DMS79 treated with DMSO at 0.1 percent for 48 hours (cell line): Measurements from ENCODE around the gene USP6.
A peak's percentile ranks its signal among the peaks of the same experiment; 100 is the strongest.
"Not testable (repeated sequence)": the region's sequence is repeated elsewhere in the genome, so short reads cannot be mapped to it uniquely, and the experiment has no call there.

Experiments used
- DNase-seq: peaks from one replicate; lab custom pipeline; 2025; lab: John Stamatoyannopoulos, UW

USP6 gene

DNA sequence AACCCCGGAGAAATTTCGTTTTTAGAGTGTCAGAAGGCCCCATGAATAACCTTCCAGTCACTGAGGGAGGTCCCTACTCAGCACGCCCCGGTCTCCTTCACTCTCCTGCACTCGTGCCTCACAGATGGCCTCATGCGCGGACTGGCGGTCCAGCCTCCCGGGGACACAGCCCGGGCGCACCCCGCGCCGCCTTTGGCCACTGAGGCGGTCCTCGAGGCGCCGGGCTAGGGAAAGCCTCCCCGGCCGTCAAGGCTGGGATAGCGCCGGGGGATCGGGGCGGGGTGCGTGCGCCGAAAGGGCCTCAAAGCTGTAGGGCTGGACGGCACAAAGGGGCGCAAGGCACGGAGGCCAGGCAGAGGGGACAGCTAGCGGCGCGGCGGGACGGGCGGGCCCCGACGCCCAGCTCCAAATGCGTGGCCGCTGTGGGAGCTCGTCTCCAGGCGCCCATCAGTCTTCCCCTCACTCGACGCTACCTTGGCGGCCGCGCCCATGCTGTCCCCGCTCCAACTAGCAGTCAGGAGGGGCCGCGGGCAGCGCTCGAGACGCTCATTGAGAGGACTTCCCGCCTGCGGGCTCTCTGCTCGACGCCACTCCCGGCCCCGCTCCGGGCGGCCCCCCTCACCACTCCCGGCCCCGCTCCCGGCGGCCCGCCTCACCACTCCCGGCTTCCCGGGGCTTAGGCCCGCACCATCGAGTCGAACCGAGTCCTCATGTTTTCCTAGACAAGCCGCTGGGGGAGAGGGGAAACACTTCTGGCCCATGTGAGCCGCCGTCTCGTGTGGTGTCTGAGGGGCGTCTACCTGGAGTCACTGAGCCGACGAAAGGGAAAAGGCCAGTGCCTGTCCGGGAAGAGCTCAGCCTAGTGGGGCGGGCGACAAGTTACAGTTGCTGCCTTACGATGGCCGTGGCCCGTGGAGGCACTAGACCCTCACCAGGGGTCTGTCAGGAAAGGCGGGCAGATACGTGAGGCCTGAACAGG, at the start of gene USP6:
TSS of gene USP6 (plus strand) at position 360 of the 979 bp plus-strand sequence. CDS start 14,336 bp downstream, outside the sequence.
- no peak for DNase-seq

DNA sequence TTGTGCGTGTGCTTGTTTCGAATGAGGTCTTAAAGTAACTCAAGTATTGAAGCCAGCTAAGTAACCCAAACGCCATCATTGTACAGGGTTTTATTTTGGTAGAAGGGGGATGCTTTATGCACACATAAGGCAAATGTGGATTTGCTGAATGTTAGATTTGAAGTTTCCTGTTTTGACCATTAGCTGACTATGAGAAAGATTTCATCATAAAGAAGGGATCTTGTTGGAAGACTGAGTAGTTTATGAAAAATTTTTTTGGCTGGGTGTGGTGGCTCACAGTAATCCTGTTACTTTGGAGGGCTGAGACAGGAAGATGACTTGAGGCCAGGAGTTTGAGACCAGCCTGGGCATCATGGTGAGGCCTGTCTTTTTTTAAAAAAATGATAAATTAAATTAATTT, 47.6 kb upstream of the USP6 start:
- no peak for DNase-seq

DNA sequence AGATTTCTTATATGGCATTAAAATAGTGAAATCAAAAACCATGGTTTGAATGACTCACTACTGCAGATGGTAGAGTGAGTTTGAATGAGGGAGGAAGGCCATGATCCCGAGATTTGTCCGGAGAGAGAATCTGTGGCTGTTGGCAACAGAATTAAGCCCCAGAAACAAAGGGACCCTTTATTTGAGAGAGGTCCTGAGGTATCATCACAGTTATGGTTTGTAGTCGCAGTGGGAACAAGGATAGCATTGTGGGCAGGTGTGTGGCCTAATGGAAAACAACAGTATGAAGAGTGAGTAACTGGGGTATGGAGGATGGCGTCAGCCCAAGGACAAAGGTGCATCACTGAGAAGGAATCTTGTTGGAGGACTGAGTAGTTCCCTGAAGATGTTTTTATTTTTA, 46.1 kb upstream of the USP6 start:
- DNase-seq: no peak

DNA sequence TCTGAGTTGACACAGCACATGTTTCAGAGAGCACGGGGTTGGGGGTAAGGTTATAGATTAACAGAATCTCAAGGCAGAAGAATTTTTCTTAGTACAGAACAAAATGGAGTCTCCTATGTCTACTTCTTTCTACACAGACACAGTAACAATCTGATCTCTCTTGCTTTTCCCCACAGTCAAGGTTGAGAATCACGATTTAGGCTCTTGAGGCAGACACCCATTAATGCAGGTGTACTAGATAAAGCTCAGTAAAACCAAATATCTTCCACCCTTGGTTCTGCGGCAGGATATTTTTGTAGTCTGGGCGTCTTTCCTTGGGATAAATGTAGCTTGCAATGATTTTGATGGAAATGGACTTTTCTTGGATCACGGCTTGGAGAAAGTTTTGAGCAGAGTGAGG, 40.4 kb upstream of the USP6 start:
- DNase-seq: not testable (repeated sequence)

DNA sequence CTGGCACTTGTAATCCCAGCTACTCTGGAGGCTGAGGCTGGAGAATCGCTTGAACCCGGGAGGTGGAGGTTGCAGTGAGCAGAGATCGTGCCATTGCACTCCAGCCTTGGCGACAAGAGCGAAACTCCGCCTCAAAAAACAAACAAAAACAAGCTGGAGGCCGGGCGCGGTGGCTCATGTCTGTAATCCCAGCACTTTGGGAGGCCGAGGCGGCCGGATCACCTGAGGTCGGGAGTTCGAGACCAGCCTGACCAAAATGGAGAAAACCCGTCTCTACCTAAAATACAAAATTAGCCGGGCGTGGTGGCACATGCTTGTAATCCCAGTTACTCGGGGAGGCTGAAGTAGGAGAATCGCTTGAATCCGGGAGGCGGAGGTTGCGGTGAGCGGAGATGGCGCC, 38.6 kb upstream of the USP6 start:
- not testable (repeated sequence) for DNase-seq

DNA sequence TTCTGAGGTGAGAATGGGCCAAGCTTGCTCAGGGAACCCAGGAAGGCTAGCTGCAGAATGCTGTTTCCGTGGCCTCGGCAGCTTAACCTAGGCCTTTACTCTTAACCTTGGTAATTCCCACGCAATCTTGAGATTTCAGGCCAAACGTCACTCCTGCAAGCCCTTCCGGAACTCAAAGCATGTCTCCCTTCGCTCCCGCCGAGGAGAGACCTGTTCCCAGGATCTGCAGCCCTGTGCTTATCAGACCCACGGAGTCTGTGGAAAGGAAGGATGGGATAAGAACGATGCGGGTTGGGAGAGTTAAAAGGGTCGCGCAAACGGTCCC, 38.1 kb upstream of the USP6 start:
- DNase-seq: no peak

DNA sequence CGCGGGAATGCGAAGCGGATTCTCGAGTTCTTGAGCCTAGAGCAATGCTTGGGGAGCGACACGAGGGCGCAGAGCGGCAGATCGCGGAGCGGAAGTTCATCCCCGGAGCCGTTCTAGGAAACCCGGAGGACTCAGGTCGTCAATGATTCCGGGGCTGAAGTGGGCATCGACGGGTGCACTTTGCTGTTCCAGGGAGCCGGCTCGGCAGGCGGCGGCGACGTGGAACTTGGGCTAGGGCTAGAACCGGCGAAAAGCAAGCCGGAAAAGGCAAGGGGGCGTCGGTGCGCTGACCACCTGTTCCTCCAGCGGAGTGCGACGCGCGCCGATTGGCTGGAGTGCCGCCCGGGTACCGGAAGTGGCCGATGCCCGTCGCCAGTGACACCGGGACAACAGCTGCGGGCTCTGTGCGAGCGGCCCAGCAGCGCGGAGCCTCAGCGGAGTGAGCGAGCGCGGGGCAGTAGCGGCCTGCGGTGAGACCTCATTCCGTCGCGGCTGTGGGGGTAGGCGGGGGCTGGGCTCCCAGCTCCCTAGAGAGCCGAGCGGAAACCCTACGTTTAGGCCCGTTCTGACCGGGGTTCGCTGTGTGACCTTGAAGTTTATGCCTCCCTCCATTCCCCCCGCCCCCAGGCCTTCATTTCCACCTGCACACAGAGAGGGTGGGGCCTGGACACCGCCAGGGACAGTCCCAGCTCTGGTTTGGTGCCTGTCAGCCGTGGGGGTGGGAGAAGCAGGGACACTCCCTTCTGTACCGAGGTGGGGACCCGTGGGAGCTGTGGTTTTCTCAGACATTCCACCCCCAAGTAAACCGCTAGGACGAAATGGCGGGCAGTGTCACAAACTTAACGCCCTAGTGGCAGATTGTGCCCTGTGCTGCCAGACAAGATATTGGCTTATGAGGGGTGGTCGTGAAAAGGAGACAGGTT, 37.5 kb upstream of the USP6 start, which contains the start of gene ZFP3:
TSS of gene ZFP3 (plus strand) at position 362 of the 923 bp plus-strand sequence. CDS start 13,038 bp downstream, outside the sequence.
- peak; percentile 96 for DNase-seq

DNA sequence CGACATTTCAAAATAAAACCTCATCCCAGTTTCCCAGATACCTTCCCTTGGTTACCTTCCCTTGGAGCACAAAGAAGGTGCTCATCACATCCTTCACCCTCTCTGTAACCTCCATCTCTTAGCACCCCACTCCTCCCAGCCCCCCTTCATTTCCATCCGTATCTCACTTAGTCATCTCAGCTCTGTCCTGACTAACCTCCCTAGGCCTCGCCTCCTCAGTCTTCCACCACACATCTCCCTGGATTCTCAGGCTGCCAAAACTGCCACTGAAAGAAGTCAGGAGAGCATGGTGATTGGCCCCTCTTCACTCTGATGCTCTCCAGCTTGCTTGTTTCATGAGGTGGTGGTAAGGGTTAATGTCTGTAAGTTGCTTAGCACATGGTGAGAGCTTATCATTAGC, 35.2 kb upstream of the USP6 start:
- no peak for DNase-seq

DNA sequence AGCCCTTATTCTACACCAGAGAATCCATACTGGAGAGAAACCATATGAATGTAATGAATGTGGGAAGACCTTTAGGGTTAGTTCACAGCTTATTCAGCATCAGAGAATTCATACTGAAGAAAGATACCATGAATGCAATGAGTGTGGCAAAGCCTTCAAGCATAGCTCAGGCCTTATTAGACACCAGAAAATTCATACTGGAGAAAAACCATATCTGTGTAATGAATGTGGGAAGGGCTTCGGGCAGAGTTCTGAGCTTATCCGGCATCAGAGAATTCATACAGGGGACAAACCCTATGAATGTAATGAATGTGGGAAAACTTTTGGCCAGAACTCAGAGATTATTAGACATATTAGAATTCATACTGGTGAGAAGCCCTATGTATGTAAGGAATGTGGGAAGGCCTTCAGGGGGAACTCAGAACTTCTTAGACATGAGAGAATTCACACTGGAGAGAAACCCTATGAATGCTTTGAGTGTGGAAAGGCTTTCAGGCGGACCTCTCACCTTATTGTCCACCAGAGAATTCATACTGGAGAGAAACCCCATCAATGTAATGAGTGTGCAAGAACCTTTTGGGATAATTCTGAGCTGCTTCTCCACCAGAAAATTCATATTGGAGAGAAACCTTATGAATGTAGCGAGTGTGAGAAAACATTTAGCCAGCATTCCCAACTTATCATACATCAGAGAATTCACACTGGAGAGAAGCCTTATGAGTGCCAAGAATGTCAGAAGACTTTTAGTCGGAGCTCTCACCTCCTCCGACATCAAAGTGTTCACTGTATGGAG, 23.4 kb upstream of the USP6 start:
- no peak for DNase-seq

DNA sequence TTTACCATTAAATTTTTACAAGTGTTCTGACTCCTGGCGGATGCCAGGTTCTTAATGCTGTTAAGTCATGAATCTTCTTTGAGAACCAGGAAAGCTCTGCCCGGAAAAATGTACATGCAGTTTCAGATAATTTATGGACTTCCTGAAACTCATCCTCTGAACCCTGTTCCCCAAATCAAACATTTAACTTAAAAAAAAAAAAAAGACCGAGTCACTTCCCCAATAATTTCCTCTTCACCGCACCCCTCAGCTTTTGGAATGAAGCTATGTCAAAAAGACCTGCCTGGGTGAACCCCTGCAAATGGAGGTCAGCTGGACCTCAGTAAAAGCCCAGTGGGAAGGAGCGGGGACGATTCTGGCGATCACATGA, 19.1 kb upstream of the USP6 start:
- no peak for DNase-seq

DNA sequence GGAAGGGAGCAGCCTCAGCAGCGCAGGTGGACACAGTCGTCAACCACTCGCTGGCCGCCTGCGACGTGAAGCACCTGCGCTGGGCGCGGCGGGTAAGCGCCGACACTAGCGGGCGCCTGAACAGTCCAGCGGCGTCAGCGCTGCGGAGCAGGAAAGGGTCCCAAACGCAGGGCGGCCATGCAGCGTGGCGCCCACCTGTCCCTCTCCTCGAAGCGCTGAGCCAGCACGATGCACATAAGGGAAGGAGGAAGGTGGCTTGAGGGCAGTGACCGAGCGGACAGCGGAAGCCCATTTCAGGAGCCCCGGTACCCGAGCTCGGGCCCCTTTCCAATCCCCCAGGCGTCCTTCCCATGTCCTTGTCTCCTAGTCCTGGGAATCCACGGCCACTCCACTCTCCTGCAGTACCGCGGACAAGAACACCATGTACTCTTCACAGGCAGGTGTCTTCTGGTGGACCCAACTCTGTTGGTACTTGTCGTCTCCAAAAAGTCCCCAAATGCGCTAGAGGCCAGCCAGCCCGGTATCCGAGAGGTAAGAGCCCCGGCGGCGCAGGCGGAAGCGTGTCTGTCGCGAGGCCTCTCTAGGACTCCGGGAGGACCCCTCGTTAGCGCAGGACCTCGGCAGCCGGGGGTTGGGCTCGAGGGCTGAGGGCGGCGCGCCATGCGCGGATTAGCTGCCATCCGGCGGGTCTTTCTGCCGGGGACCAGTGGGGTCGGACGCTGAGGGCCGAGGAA, 18.6 kb upstream of the USP6 start:
- peak; percentile 82 for DNase-seq

DNA sequence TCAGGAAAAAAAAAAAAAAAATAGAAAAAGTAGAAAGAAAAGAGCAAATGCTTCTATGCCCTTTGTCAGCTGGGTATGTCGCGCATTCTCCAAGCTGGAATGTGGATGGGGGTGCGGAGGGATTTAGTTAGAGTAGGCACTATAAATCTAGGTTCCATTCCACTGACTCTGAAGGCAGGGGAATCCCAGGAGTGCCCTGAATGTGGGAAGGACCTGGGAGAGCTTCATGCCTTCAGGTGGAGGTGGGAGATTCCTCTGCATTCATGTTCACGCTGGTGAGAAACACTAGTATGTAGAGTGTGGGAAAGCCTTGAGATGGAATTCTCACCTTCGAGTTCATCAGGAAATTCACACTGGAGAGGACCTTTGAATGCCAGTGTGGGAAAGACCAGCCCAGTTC, 16.6 kb upstream of the USP6 start:
- no peak for DNase-seq

DNA sequence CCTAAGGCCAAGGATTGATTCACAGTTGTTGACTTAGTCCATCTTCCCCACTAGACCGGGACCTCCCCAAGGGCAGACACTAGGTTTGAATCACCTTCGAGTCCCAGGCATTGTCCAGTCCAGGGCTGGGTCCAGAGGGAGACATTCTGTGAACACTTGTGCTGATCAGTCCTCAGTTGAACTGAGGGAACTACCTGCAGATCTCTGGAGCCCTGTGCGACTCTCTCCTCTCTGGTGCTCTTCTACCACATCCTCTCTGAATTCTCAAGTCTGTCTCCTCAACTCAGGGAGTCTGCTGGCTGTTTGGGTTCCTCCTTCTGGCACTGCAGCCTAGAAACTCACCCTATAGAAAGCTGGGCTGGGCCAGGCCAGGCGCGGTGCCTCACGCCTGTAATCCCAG, 15.0 kb upstream of the USP6 start:
- DNase-seq: no peak

DNA sequence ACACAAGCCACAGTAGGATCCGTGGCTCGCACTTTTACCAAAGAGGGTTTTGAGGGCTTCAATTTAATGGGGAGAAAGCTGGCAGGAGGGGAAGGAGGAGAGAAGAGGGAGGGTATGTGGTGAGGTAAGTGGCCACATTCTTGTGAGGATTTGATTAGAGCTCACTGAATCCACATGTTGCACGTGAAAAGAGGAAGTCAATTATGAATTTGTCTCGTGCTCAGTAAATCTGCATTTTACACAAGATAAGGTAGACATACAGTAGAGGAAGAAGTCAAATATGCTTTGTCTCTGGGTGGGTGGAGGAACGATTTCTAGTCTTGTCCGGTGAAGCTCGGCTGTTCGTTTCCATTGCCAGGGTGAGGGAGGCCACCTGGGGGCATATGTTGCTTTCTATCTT, 5.0 kb upstream of the USP6 start:
- peak; percentile 38 for DNase-seq

DNA sequence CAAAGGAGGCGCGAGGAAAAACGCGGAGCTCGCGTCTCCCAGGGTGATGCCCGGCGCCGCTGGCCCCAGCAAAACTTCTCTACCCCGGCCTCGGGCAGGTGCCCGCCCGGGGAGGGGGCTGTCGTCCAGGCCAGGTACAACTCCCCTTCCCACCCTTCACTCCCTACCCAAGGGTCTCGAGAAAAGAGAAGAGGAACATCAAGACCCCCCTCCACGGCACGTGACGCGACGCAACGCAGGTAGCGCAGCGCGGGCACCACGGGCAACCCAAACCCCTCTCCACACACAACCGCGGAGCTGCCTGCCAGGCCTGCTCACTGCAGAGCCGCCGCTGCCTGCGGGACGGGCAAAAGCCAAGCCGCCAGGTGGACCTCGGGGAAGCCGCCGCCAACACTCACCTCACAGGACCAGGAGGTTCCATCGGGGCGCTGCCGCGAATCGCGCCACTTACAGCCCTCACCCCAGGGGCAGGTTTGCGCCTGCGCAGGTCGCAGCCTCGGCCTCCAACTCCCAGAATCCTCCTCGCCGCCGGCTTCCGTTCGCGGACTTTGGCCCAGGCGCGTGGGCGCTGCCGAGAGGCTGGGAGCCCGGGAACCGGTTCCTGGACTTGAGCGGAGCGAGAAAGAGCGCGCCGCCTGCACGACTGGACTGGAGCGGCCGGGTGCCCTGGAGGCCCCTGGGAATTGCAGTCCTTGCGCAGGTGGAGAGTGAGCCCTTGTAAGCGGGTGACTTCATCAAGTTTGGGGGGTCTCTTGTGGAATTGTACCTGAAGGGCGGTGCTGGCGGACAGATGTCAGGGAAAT, 4.2 kb upstream of the USP6 start, which contains the start of gene ZNF232:
TSS of gene ZNF232 (minus strand) at position 477 of the 803 bp plus-strand sequence. CDS start at position 421, 56 bp downstream.
- peak; percentile 95 for DNase-seq

DNA sequence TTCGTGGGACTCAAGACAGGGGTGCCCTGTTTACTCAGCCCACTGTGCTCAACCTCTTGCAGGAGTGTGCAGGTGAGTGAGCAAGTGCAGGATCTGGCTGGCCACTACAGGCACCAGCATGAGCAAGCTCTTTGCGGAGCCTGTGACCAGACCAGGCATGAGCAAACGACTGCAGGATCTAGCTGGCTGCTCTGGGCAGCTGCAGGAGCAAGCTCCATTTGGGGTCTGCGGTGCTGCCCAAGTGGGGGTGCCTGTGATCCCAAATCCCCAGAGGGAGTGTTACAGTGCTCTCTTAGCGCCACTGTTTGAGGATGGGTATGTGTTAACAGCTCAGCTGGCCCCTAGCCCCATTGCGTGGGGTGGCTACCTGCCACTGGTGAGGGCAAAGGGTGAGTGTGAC, 2.4 kb downstream of the USP6 start:
- no peak for DNase-seq

DNA sequence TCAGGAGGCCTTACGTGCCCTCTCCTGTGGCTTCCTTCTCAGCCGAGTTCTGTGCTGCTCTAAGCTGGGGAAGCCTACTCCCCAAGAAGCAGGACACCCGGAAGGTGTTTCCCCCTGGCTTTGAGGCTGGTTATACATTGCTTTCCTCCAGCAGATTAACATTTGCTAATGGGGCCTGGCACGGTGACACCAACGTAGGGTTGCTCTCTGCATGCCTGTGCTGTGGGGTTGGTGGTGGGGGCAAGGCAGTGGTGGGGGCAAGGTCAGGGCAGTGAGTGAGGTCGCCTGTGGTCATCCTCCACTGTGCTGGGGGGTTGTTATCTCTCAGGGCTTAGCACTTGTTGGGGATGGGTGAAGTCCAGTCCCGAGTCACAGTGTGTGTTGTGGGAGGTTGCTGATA, 4.2 kb downstream of the USP6 start:
- DNase-seq: no peak

DNA sequence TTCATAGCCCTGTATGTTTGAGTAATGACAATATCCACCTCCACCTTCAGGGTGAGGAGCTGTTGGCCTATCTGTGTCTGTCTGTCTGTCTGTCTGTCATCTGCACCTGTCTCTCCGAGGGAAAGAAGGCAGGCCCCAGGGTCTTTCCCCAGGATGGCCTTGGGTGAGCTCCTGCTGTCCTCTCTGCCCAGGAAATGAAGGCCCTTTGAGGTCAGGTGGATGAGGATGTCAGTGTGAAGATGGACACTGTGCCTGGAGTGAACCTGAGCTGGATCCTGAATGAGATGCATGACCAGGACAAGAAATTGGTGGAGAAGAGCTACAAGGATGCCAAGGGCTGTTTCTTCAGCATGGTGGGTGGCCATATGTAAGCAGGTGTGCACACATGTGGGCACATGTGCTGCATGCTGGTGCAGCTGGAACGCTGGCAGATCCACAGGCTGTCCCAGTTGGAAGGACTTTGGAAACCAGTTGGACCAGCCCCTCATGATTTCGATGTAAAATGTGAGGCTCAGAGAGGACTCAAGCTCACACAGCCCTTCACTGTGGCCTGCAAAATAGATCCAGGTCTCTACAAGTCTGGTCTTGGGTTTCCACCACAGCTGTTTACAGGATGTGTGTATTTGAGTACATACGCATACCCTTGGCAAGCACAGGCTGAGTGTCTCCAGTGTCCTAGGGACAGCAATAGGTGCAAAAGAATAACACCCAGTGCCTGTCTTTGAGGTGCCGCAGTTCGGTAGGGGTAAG, 4.8 kb downstream of the USP6 start:
- DNase-seq: not testable (repeated sequence)

DNA sequence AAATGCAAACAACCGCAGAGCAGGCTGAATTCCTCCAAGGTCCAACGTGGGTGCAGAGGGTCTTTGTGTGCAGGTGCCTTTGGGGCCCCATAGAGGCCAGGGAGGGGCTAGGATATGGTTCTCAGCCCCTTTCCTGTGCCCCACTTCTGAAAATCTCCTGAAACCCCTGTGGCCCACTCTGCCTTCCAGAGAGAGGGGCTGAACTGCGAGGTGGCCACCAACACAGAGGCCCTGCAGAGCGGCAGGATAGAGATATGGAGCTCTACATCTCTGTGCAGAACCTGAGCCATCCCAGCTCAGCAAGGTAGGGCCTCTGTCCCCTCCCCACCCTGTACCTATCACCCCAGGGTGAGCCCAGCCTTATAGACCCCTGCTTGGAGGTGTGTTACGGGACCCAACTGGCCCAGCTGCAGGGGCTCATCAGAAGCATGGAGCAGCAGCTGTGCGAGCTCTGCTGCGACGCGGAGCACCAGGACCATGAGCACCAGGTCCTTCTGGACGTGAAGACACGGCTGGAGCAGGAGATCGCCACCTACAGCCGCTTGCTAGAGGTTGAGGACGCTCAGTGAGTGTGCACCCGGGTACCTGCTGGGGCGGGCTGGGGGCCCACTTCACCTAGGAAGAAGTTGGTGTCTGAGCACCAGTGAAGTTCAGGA, 5.5 kb downstream of the USP6 start:
- no peak for DNase-seq
